ENCODE results near the gene VSIR.

DNA sequence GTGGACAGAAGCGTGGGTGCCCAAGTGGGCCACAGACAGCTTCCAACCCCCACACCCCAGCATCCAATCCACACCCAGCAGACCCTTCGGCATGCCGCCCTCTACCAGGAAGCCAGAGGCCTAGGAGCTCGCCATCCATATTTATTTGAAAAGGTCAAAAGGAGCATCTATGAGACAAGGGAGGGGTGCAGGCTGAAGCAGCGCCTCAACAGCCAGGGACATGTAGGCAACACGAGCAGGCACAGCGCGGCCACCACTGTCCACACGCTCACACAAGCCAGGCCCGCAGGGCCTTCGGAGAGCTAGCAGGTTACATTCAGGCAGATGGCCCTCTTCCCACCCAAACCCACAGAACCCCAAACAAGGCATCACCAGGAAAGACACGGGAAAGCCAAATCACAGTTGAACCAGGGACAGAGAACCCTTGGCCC is 43.1 kb upstream of the VSIR start:
- TF ChIP-seq, protein P1, sequence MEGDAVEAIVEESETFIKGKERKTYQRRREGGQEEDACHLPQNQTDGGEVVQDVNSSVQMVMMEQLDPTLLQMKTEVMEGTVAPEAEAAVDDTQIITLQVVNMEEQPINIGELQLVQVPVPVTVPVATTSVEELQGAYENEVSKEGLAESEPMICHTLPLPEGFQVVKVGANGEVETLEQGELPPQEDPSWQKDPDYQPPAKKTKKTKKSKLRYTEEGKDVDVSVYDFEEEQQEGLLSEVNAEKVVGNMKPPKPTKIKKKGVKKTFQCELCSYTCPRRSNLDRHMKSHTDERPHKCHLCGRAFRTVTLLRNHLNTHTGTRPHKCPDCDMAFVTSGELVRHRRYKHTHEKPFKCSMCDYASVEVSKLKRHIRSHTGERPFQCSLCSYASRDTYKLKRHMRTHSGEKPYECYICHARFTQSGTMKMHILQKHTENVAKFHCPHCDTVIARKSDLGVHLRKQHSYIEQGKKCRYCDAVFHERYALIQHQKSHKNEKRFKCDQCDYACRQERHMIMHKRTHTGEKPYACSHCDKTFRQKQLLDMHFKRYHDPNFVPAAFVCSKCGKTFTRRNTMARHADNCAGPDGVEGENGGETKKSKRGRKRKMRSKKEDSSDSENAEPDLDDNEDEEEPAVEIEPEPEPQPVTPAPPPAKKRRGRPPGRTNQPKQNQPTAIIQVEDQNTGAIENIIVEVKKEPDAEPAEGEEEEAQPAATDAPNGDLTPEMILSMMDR (conservative IDR thresholded peaks at IDR 0.05) = no peak
- TF ChIP-seq EZH2 (IDR thresholded peaks at IDR 0.05; ENCODE audit: low read depth) = no peak

Data from PC-9 (cell line).